Neuronal stem cell (in vitro differentiated cells): ENCODE measurements around the gene RAB33B.

Experiments used
- DNase-seq: peaks from one replicate; pipeline ENCODE4 v3.0.0-alpha.2; 2013; ENCODE audit warnings: low spot score
- H2AFZ ChIP-seq: one replicate; pipeline ENCODE4 v1.6.1; 2013; ENCODE audit warnings: mild to moderate bottlenecking, low read length, inconsistent platforms
- H2AK5ac ChIP-seq: 2 replicates; pipeline ENCODE4 v1.6.1; 2013; ENCODE audit warnings: low read depth, mild to moderate bottlenecking, inconsistent platforms, low read length, moderate library complexity, mixed read lengths
- H2BK120ac ChIP-seq: 2 replicates; pipeline ENCODE4 v1.6.1; 2013; ENCODE audit warnings: low read depth, mild to moderate bottlenecking, inconsistent platforms, low read length, moderate library complexity, mixed read lengths
- H2BK12ac ChIP-seq: one replicate; pipeline ENCODE4 v1.6.1; 2013; ENCODE audit warnings: low read length, inconsistent platforms
- H2BK15ac ChIP-seq: 2 replicates; pipeline ENCODE4 v1.6.1; 2013; ENCODE audit warnings: mild to moderate bottlenecking, low read length, inconsistent platforms, mixed read lengths
- H2BK5ac ChIP-seq: one replicate; pipeline ENCODE4 v1.6.1; 2013; ENCODE audit warnings: inconsistent platforms, mild to moderate bottlenecking, low read length, moderate library complexity
- H3K14ac ChIP-seq: one replicate; pipeline ENCODE4 v1.6.1; 2013; ENCODE audit warnings: low read length, inconsistent platforms
- H3K18ac ChIP-seq: 2 replicates; pipeline ENCODE4 v1.6.1; 2013; ENCODE audit warnings: low read length, inconsistent platforms
- H3K23ac ChIP-seq: 2 replicates; pipeline ENCODE4 v1.6.1; 2013; ENCODE audit warnings: low read depth, mild to moderate bottlenecking, mixed read lengths, low read length, inconsistent platforms; ENCODE audit not compliant: poor library complexity
- H3K27ac ChIP-seq: replicated peaks from 3 replicates; pipeline ENCODE4 v1.5.1; 2013; ENCODE audit warnings: low read length, inconsistent platforms
- H3K27me3 ChIP-seq, 3 experiments: 2 replicates each; pipeline ENCODE4 v1.6.1; 2013; ENCODE audit warnings: low read length in 3 of 3, mild to moderate bottlenecking in 2 of 3, inconsistent platforms in 1 of 3, low read depth in 1 of 3, mixed read lengths in 1 of 3, moderate library complexity in 1 of 3; ENCODE audit not compliant: control insufficient read depth in 3 of 3, insufficient read depth in 3 of 3
- H3K36me3 ChIP-seq, 2 donors: replicated peaks in 1 of 2; 2 replicates each; pipeline ENCODE4 v1.6.1; 2013; ENCODE audit warnings: low read length in 2 of 2; ENCODE audit not compliant: control insufficient read depth in 2 of 2, insufficient read depth in 2 of 2
- H3K4ac ChIP-seq: 2 replicates; pipeline ENCODE4 v1.6.1; 2013; ENCODE audit warnings: inconsistent platforms, mild to moderate bottlenecking, low read length, moderate library complexity
- H3K4me1 ChIP-seq, 2 donors: 1 replicate in 1 of 2; 2 replicates in 1 of 2; pipeline ENCODE4 v1.6.1; 2013; ENCODE audit warnings: low read length in 2 of 2, low read depth in 1 of 2; ENCODE audit not compliant: control insufficient read depth in 2 of 2, insufficient read depth in 1 of 2
- H3K4me2 ChIP-seq: one replicate; pipeline ENCODE4 v1.6.1; 2013; ENCODE audit warnings: mild to moderate bottlenecking, low read length, inconsistent platforms; ENCODE audit not compliant: insufficient read depth, poor library complexity, severe bottlenecking
- H3K4me3 ChIP-seq, 2 donors: 2 replicates each; pipeline ENCODE4 v1.5.1; 2013; ENCODE audit warnings: low read length in 2 of 2, mild to moderate bottlenecking in 2 of 2, inconsistent platforms in 1 of 2, moderate library complexity in 1 of 2
- H3K79me1 ChIP-seq: one replicate; pipeline ENCODE4 v1.6.1; 2013; ENCODE audit warnings: low read depth, mild to moderate bottlenecking, inconsistent platforms, low read length, moderate library complexity
- H3K9ac ChIP-seq: one replicate; pipeline ENCODE4 v1.6.1; 2013; ENCODE audit warnings: mild to moderate bottlenecking, low read depth, low read length, inconsistent platforms; ENCODE audit not compliant: poor library complexity
- H3K9me3 ChIP-seq, 2 donors: replicated peaks in 1 of 2; 2 replicates each; pipeline versions ENCODE3 to v1.6.1; 2013; ENCODE audit warnings: low read length in 2 of 2, mild to moderate bottlenecking in 2 of 2, inconsistent platforms in 1 of 2, low read depth in 1 of 2, mixed read lengths in 1 of 2, moderate library complexity in 1 of 2; ENCODE audit not compliant: control insufficient read depth in 2 of 2, insufficient read depth in 1 of 2
- H4K8ac ChIP-seq: one replicate; pipeline ENCODE4 v1.6.1; 2013; ENCODE audit warnings: low read depth, mild to moderate bottlenecking, inconsistent platforms, low read length, moderate library complexity
- H4K91ac ChIP-seq: one replicate; pipeline ENCODE4 v1.6.1; 2013; ENCODE audit warnings: low read length, low read depth, mild to moderate bottlenecking, inconsistent platforms; ENCODE audit not compliant: poor library complexity
- WGBS, 2 donors: extraction: QIAGEN DNeasy Blood & Tissue Kit; methylation state at CpG; one replicate each; pipeline ENCODE4 v1.1.7; 2013; ENCODE audit warnings: missing lambda C conversion rate in 2 of 2, mixed read lengths in 1 of 2; ENCODE audit not compliant: insufficient read length in 2 of 2, insufficient replicate concordance in 1 of 2; ENCODE audit errors: extremely low coverage in 2 of 2; 5-methylcytosine and 5-hydroxymethylcytosine counted together

RAB33B gene

DNA sequence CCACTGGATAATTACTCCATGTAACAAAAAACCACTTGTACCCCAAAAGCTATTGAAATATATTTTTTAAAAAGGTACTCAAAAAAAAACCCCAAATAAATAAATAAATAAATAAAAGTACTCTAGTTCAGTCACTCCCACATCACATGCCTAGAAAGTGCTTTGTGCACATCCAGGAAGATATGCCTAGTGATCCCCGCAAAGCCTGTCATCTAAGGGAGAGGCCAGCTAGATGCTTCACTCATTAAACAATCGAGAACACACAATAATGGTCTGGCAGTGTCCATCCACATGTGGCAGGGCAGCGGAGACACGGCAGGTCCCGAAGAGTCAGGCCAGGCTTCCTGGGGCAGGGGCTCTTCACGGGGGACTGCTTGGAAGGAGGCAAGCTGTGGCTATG is 47.6 kb downstream of the RAB33B start:
- Histone ChIP-seq H3K23ac (no peak overlapping the region), H3K27ac (no peak overlapping the region), H3K9ac (peak overlapping the region; percentile 78), H2AK5ac (no peak overlapping the region), H2BK120ac (no peak overlapping the region), H3K4me3 (no peak overlapping the region), H3K27me3 (no peaks in the 10 kb centered on the region), H3K4me2 (no peak overlapping the region), H3K36me3 (peaks cover 0 to 7% of the 10 kb centered on the region in 2 donors), H2BK15ac (no peak overlapping the region), H4K8ac (no peak overlapping the region), H2AFZ (no peak overlapping the region), H3K4me1 (peaks cover 3 to 5% of the 10 kb centered on the region in 2 donors), H3K4ac (no peak overlapping the region), H3K9me3 (peaks cover 0 to 2% of the 10 kb centered on the region in 2 donors), H3K14ac (no peak overlapping the region), H3K79me1 (no peaks in the 10 kb centered on the region), H2BK12ac (no peak overlapping the region), H4K91ac (no peak overlapping the region), H3K18ac (peak overlapping the region; percentile 61), H2BK5ac (no peak overlapping the region)
- WGBS, 2 donors: no CpG with 5 or more reads among the region's 6 CpGs
- DNase-seq: no peak

DNA sequence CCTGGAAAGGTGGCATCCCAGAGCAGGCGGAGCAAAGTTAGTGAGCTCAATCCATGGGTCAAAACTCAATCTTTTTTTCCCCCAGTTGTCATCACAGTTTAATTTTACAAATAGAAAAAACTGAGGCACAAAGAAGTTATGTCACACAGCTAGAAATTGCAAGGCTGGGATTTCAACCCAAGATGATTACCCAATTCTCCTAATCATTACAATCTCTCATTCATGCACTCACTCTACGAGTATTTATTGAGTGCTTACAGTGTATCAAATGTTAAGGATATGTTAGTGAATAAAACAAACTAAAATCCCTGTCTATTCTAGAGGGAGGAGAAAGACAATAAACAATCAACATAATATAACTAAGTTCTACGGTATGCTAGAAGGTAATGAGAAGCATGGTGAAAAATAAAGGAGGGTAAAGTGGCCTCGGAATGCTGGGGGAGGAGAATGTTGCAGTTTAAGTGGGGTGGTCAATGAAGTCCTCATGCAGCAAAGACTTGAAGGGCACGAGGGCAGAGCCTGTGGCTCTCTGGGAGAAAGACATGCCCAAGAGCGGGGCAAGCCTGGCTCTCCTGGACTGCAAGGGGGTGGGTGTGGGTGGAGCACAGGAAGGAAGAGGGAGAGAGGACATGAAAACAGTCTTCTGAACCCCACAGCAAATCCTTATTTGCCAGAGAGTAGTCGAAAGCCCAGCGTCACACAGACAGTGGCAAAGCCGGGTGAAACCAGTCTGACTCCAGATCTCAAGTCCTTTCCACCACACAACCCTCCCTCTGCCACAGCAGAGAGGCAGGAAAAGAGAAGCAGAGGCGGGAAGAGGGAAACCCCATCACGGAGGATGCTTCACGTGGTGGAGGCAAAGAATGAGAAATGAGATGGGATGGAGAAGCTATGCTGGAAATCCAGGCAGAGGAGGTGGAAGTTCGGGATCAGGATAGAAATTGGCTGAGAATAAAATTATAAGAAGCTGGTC is 48.3 kb downstream of the RAB33B start:
- Histone ChIP-seq H4K91ac (no peak overlapping the region), H2BK5ac (no peak overlapping the region), H3K4ac (no peak overlapping the region), H3K4me1 (peaks cover 3 to 5% of the 10 kb centered on the region in 2 donors), H3K79me1 (no peaks in the 10 kb centered on the region), H3K27me3 (no peaks in the 10 kb centered on the region), H2AFZ (no peak overlapping the region), H3K27ac (no peak overlapping the region), H2AK5ac (no peak overlapping the region), H2BK12ac (no peak overlapping the region), H3K9ac (no peak overlapping the region), H2BK120ac (no peak overlapping the region), H3K36me3 (peaks cover 0 to 12% of the 10 kb centered on the region in 2 donors), H3K23ac (no peak overlapping the region), H2BK15ac (no peak overlapping the region), H3K9me3 (peaks cover 0 to 2% of the 10 kb centered on the region in 2 donors), H3K18ac (peak overlapping the region; percentile 61), H4K8ac (no peak overlapping the region), H3K14ac (no peak overlapping the region), H3K4me2 (no peak overlapping the region), H3K4me3 (no peak overlapping the region)
- WGBS, 2 donors: no CpG with 5 or more reads among the region's 13 CpGs
- DNase-seq: no peak

DNA sequence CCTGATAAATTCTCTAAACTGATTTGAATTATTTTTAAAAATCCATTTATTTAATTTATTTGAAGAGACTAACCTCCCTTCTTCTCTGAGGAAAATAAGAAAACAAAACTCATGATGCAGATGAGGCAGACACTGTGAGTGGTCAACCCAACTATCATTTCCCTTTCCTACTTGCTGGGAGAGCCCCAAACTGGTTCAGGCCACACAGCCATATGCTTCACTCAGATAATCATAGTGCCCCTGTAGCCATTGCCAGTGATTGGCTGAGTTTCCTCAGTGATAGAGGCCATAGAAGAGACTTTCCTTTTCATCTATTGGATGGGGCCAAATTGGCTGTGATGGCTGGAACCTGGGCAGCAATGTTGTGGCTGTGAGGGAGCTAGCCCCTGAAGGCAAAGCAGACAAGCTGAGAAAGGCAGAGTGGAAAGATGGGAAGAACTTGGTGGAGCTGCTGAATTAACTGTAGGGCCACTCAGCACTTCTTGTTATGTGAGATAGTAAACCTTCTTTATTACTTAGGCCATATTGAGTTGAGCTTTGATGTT is 49.8 kb downstream of the RAB33B start:
- no peak overlapping the region for H2AFZ ChIP-seq
- no peak overlapping the region for H2BK15ac ChIP-seq
- no peak overlapping the region for H3K9ac ChIP-seq
- no peak overlapping the region for H2BK5ac ChIP-seq
- H4K91ac ChIP-seq: no peak overlapping the region
- no peak overlapping the region for H3K4me2 ChIP-seq
- peaks cover 0 to 22% of the 10 kb centered on the region in 2 donors for H3K36me3 ChIP-seq
- no peak overlapping the region for H3K27ac ChIP-seq
- no peak overlapping the region for H3K18ac ChIP-seq
- no peak overlapping the region for H2BK12ac ChIP-seq
- H3K79me1 ChIP-seq: no peaks in the 10 kb centered on the region
- H3K27me3 ChIP-seq: no peaks in the 10 kb centered on the region
- H3K4ac ChIP-seq: no peak overlapping the region
- H3K14ac ChIP-seq: no peak overlapping the region
- H3K23ac ChIP-seq: no peak overlapping the region
- H2BK120ac ChIP-seq: no peak overlapping the region
- H3K4me1 ChIP-seq: peaks cover 3 to 5% of the 10 kb centered on the region in 2 donors
- H2AK5ac ChIP-seq: no peak overlapping the region
- H3K4me3 ChIP-seq: no peak overlapping the region
- H3K9me3 ChIP-seq: peaks cover 0 to 2% of the 10 kb centered on the region in 2 donors
- no peak overlapping the region for H4K8ac ChIP-seq
- no peak for DNase-seq

DNA sequence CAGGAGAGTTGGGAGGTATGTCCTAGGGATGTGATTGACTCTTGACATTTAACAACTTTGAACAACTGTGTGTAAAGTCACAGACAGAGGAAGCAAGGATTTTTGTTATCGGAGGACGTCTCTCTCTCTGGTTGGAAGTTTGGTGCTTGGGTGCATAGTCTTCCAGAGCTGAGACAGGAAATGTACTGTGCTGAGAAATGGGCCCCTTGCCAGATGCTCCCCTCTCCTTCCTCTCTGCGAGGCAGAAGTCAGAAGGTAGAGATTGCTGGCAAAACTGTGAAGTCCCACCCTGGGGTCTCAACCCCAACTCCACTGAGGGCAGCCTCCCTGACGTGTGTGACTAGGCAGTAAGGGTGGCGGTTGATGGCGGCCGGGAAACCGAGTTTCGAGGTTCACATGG is 52.9 kb downstream of the RAB33B start:
- no peak overlapping the region for H2BK12ac ChIP-seq
- H2AFZ ChIP-seq: no peak overlapping the region
- DNase-seq: no peak
- no peak overlapping the region for H2AK5ac ChIP-seq
- no CpG with 5 or more reads among the region's 9 CpGs for WGBS, 2 donors
- H3K4me3 ChIP-seq: no peak overlapping the region
- no peaks in the 10 kb centered on the region for H3K79me1 ChIP-seq
- no peak overlapping the region for H2BK120ac ChIP-seq
- peaks cover 1 to 7% of the 10 kb centered on the region in 2 donors for H3K4me1 ChIP-seq
- H3K27ac ChIP-seq: no peak overlapping the region
- no peak overlapping the region for H3K23ac ChIP-seq
- H2BK5ac ChIP-seq: no peak overlapping the region
- H3K4me2 ChIP-seq: no peak overlapping the region
- no peak overlapping the region for H3K4ac ChIP-seq
- no peak overlapping the region for H4K91ac ChIP-seq
- H3K36me3 ChIP-seq: peaks cover 5 to 51% of the 10 kb centered on the region in 2 donors
- H3K14ac ChIP-seq: no peak overlapping the region
- no peaks in the 10 kb centered on the region for H3K27me3 ChIP-seq
- no peak overlapping the region for H3K18ac ChIP-seq
- H2BK15ac ChIP-seq: no peak overlapping the region
- no peak overlapping the region for H4K8ac ChIP-seq
- peaks cover 0 to 2% of the 10 kb centered on the region in 2 donors for H3K9me3 ChIP-seq
- H3K9ac ChIP-seq: no peak overlapping the region
